Astrocyte (in vitro differentiated cells and primary cell): ENCODE results near the gene PROKR2.

ENCODE experiments used
- EZH2 ChIP-seq: IDR thresholded peaks from 2 replicates; pipeline ENCODE4 v1.6.1; 2012; ENCODE audit warnings: mild to moderate bottlenecking, low read length, inconsistent platforms; ENCODE audit not compliant: insufficient read depth
- TF ChIP-seq, protein P1 (sequence below): IDR thresholded peaks from 2 replicates; pipeline ENCODE4 v1.5.1; 2011; ENCODE audit warnings: low read depth, mild to moderate bottlenecking, inconsistent platforms, low read length, moderate library complexity; ENCODE audit not compliant: insufficient read depth

DNA sequence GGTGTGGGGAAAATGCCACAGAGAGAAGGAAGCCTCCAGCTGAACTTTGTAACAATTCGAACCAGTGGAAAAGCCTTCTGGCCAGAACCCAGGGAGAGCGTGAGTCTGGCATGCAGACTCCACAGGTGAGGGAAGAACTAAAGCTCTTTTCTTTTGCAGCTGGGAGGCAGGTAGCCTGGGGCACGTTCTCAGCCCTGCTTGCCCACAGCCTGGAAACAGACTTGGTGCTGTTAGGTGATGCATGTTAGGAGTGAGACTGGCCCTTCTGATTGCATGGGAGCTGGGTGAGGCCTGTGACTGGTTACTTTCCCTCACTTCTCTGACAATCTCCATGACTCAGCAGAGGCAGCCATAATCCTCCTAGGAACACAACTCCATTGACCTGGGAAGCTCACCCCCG, 34.2 kb downstream of the PROKR2 start:
- no peak for TF ChIP-seq EZH2
- TF ChIP-seq, protein P1, sequence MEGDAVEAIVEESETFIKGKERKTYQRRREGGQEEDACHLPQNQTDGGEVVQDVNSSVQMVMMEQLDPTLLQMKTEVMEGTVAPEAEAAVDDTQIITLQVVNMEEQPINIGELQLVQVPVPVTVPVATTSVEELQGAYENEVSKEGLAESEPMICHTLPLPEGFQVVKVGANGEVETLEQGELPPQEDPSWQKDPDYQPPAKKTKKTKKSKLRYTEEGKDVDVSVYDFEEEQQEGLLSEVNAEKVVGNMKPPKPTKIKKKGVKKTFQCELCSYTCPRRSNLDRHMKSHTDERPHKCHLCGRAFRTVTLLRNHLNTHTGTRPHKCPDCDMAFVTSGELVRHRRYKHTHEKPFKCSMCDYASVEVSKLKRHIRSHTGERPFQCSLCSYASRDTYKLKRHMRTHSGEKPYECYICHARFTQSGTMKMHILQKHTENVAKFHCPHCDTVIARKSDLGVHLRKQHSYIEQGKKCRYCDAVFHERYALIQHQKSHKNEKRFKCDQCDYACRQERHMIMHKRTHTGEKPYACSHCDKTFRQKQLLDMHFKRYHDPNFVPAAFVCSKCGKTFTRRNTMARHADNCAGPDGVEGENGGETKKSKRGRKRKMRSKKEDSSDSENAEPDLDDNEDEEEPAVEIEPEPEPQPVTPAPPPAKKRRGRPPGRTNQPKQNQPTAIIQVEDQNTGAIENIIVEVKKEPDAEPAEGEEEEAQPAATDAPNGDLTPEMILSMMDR: no peak
